Measurements from ENCODE around the gene BUD13.

Gene BUD13

GRCh38 chr11:116742104-116742503, 30.7 kb downstream of the BUD13 start:
- WGBS = 74% methylated on average over 6 of the region's 6 CpGs
- H3K9ac ChIP-seq (ENCODE audit: low read depth, low read length) = no peak overlapping the region
- peaks cover 11% of the 10 kb centered on the region for H3K4me1 ChIP-seq (ENCODE audit: insufficient read depth, low read length)
- H3K27ac ChIP-seq (ENCODE audit: low read depth, low read length) = no peak overlapping the region
- peaks cover 17% of the 10 kb centered on the region for H3K36me3 ChIP-seq (ENCODE audit: insufficient read depth, low read length)
- no peaks in the 10 kb centered on the region for H3K27me3 ChIP-seq (ENCODE audit: insufficient read depth, low read length)
- H3K4me3 ChIP-seq (ENCODE audit: low read length) = no peak overlapping the region
- no peaks in the 10 kb centered on the region for H3K9me3 ChIP-seq (ENCODE audit: insufficient read depth, low read depth, low read length)

- Histone ChIP-seq H3K27me3 (ENCODE audit: insufficient read depth, low read length) (no peaks in the 10 kb centered on the region), H3K4me1 (ENCODE audit: insufficient read depth, low read length) (peaks cover 11% of the 10 kb centered on the region), H3K9me3 (ENCODE audit: insufficient read depth, low read depth, low read length) (no peaks in the 10 kb centered on the region), H3K36me3 (ENCODE audit: insufficient read depth, low read length) (peaks cover 4% of the 10 kb centered on the region; the same call in 1 of the 2 replicates), H3K27ac (ENCODE audit: low read depth, low read length) (no peak overlapping the region), H3K4me3 (ENCODE audit: low read length) (no peak overlapping the region), H3K9ac (ENCODE audit: low read depth, low read length) (no peak overlapping the region)
- WGBS = 87% methylated on average over 3 of the region's 4 CpGs
These were observed 32.0 kb downstream of the BUD13 start for GRCh38 chr11:116740741-116741140.

GRCh38 chr11:116738975-116739374, 33.8 kb downstream of the BUD13 start:
- 86% methylated on average over 2 of the region's 2 CpGs for WGBS
- peaks cover 11% of the 10 kb centered on the region for H3K4me1 ChIP-seq (ENCODE audit: insufficient read depth, low read length)
- H3K9me3 ChIP-seq (ENCODE audit: insufficient read depth, low read depth, low read length) = no peaks in the 10 kb centered on the region
- no peak overlapping the region for H3K4me3 ChIP-seq (ENCODE audit: low read length)
- H3K9ac ChIP-seq (ENCODE audit: low read depth, low read length) = no peak overlapping the region
- no peaks in the 10 kb centered on the region for H3K27me3 ChIP-seq (ENCODE audit: insufficient read depth, low read length)
- H3K36me3 ChIP-seq (ENCODE audit: insufficient read depth, low read length) = no peaks in the 10 kb centered on the region
- H3K27ac ChIP-seq (ENCODE audit: low read depth, low read length) = no peak overlapping the region

GRCh38 chr11:116736763-116737162, 36.0 kb downstream of the BUD13 start:
- Histone ChIP-seq H3K4me1 (ENCODE audit: insufficient read depth, low read length) (peaks cover 14% of the 10 kb centered on the region), H3K27ac (ENCODE audit: low read depth, low read length) (no peak overlapping the region), H3K9ac (ENCODE audit: low read depth, low read length) (no peak overlapping the region), H3K9me3 (ENCODE audit: insufficient read depth, low read depth, low read length) (no peaks in the 10 kb centered on the region), H3K27me3 (ENCODE audit: insufficient read depth, low read length) (no peaks in the 10 kb centered on the region), H3K4me3 (ENCODE audit: low read length) (no peak overlapping the region), H3K36me3 (ENCODE audit: insufficient read depth, low read length) (no peaks in the 10 kb centered on the region)
- WGBS = 91% methylated on average over 2 of the region's 3 CpGs

- 90% methylated on average over 11 of the region's 11 CpGs for WGBS
- no peaks in the 10 kb centered on the region for H3K9me3 ChIP-seq (ENCODE audit: insufficient read depth, low read depth, low read length)
- H3K27ac ChIP-seq (ENCODE audit: low read depth, low read length) = no peak overlapping the region
- no peaks in the 10 kb centered on the region for H3K36me3 ChIP-seq (ENCODE audit: insufficient read depth, low read length)
- no peaks in the 10 kb centered on the region for H3K27me3 ChIP-seq (ENCODE audit: insufficient read depth, low read length)
- H3K4me3 ChIP-seq (ENCODE audit: low read length) = no peak overlapping the region
- peaks cover 24% of the 10 kb centered on the region for H3K4me1 ChIP-seq (ENCODE audit: insufficient read depth, low read length)
- no peak overlapping the region for H3K9ac ChIP-seq (ENCODE audit: low read depth, low read length)
These were observed 38.7 kb downstream of the BUD13 start for GRCh38 chr11:116733969-116734508.

- no peaks in the 10 kb centered on the region for H3K27me3 ChIP-seq (ENCODE audit: insufficient read depth, low read length)
- no peaks in the 10 kb centered on the region for H3K9me3 ChIP-seq (ENCODE audit: insufficient read depth, low read depth, low read length)
- 71% methylated on average over 9 of the region's 10 CpGs for WGBS
- no peak overlapping the region for H3K27ac ChIP-seq (ENCODE audit: low read depth, low read length)
- no peak overlapping the region for H3K9ac ChIP-seq (ENCODE audit: low read depth, low read length)
- H3K4me1 ChIP-seq (ENCODE audit: insufficient read depth, low read length) = peaks cover 24% of the 10 kb centered on the region
- H3K4me3 ChIP-seq (ENCODE audit: low read length) = no peak overlapping the region
- no peaks in the 10 kb centered on the region for H3K36me3 ChIP-seq (ENCODE audit: insufficient read depth, low read length)
These were observed 39.6 kb downstream of the BUD13 start for GRCh38 chr11:116733043-116733755.

GRCh38 chr11:116732271-116733042, 40.3 kb downstream of the BUD13 start:
- H3K27ac ChIP-seq (ENCODE audit: low read depth, low read length) = no peak overlapping the region
- WGBS = 44% methylated on average over 25 of the region's 25 CpGs

GRCh38 chr11:116731821-116732220, 41.0 kb downstream of the BUD13 start:
- H3K4me1 ChIP-seq (ENCODE audit: insufficient read depth, low read length) = peaks cover 24% of the 10 kb centered on the region
- no peak overlapping the region for H3K27ac ChIP-seq (ENCODE audit: low read depth, low read length)
- H3K9ac ChIP-seq (ENCODE audit: low read depth, low read length) = no peak overlapping the region
- no peaks in the 10 kb centered on the region for H3K9me3 ChIP-seq (ENCODE audit: insufficient read depth, low read depth, low read length)
- 97% methylated on average over 2 of the region's 2 CpGs for WGBS
- no peaks in the 10 kb centered on the region for H3K27me3 ChIP-seq (ENCODE audit: insufficient read depth, low read length)
- no peak overlapping the region for H3K4me3 ChIP-seq (ENCODE audit: low read length)
- no peaks in the 10 kb centered on the region for H3K36me3 ChIP-seq (ENCODE audit: insufficient read depth, low read length)

More at GRCh38 chr11:116732271-116733042, 40.3 kb downstream of the BUD13 start:
- Histone ChIP-seq H3K9me3 (ENCODE audit: insufficient read depth, low read depth, low read length) (no peaks in the 10 kb centered on the region), H3K4me3 (ENCODE audit: low read length) (peak overlapping the region; percentile 41), H3K4me1 (ENCODE audit: insufficient read depth, low read length) (peaks cover 24% of the 10 kb centered on the region), H3K36me3 (ENCODE audit: insufficient read depth, low read length) (no peaks in the 10 kb centered on the region), H3K27me3 (ENCODE audit: insufficient read depth, low read length) (no peaks in the 10 kb centered on the region), H3K9ac (ENCODE audit: low read depth, low read length) (no peak overlapping the region)

GRCh38 chr11:116731097-116731761, 41.6 kb downstream of the BUD13 start:
- Histone ChIP-seq H3K27me3 (ENCODE audit: insufficient read depth, low read length) (no peaks in the 10 kb centered on the region), H3K4me1 (ENCODE audit: insufficient read depth, low read length) (peaks cover 28% of the 10 kb centered on the region), H3K9me3 (ENCODE audit: insufficient read depth, low read depth, low read length) (no peaks in the 10 kb centered on the region), H3K36me3 (ENCODE audit: insufficient read depth, low read length) (no peaks in the 10 kb centered on the region), H3K4me3 (ENCODE audit: low read length) (no peak overlapping the region), H3K9ac (ENCODE audit: low read depth, low read length) (no peak overlapping the region), H3K27ac (ENCODE audit: low read depth, low read length) (no peak overlapping the region)
- 39% methylated on average over 11 of the region's 11 CpGs for WGBS

- Histone ChIP-seq H3K27ac (ENCODE audit: low read depth, low read length) (no peak overlapping the region), H3K27me3 (ENCODE audit: insufficient read depth, low read length) (no peaks in the 10 kb centered on the region), H3K4me1 (ENCODE audit: insufficient read depth, low read length) (peaks cover 34% of the 10 kb centered on the region), H3K9me3 (ENCODE audit: insufficient read depth, low read depth, low read length) (no peaks in the 10 kb centered on the region), H3K4me3 (ENCODE audit: low read length) (no peak overlapping the region), H3K36me3 (ENCODE audit: insufficient read depth, low read length) (no peaks in the 10 kb centered on the region), H3K9ac (ENCODE audit: low read depth, low read length) (no peak overlapping the region)
- 100% methylated on average over 4 of the region's 6 CpGs for WGBS
These were observed 42.2 kb downstream of the BUD13 start for GRCh38 chr11:116730601-116731000.

- no peaks in the 10 kb centered on the region for H3K27me3 ChIP-seq (ENCODE audit: insufficient read depth, low read length)
- H3K4me3 ChIP-seq (ENCODE audit: low read length) = no peak overlapping the region
- H3K4me1 ChIP-seq (ENCODE audit: insufficient read depth, low read length) = peaks cover 36% of the 10 kb centered on the region
- WGBS = 89% methylated on average over 9 of the region's 10 CpGs
- no peaks in the 10 kb centered on the region for H3K9me3 ChIP-seq (ENCODE audit: insufficient read depth, low read depth, low read length)
- H3K36me3 ChIP-seq (ENCODE audit: insufficient read depth, low read length) = no peaks in the 10 kb centered on the region
- H3K9ac ChIP-seq (ENCODE audit: low read depth, low read length) = no peak overlapping the region
- H3K27ac ChIP-seq (ENCODE audit: low read depth, low read length) = no peak overlapping the region
These were observed 42.6 kb downstream of the BUD13 start for GRCh38 chr11:116730241-116730561.
